Prostate gland (tissue), 2 donors: ENCODE results near the gene FBXW2. TPM values are rescaled to one million over a fixed set of nuclear protein-coding genes. Genes with fewer than 3 reads are reported as not detected.

Source experiments
- DNase-seq: peaks from one replicate; pipeline ENCODE4 v3.0.0-alpha.2; 2019; ENCODE audit warnings: low spot score
- H3K27ac ChIP-seq, 2 donors: fragments of 200-600 bp; sonication (generic); 2 replicates each; pipeline ENCODE4 v1.5.1; 2017 to 2019
- H3K27me3 ChIP-seq: fragments of 200-600 bp; sonication (generic); replicated peaks from 2 replicates; pipeline ENCODE4 v1.5.1; 2019; ENCODE audit not compliant: insufficient read depth
- H3K36me3 ChIP-seq, 2 donors: fragments of 200-600 bp; sonication (generic); 1 replicate in 1 of 2; 2 replicates in 1 of 2; pipeline versions ENCODE4 v1.5.1 to v1.8.1; 2017 to 2019
- H3K4me1 ChIP-seq: fragments of 200-600 bp; sonication (generic); replicated peaks from 2 replicates; pipeline ENCODE4 v1.5.1; 2019
- H3K4me3 ChIP-seq, 2 donors: fragments of 200-600 bp; sonication (generic); 2 replicates each; pipeline ENCODE4 v1.5.1; 2017 to 2019
- H3K9me3 ChIP-seq: fragments of 200-600 bp; sonication (generic); 2 replicates; pipeline ENCODE4 v1.5.1; 2017
- CTCF ChIP-seq, 4 experiments: fragments of 200-600 bp in 2 of 4; fragments of 450-650 bp in 2 of 4; sonication (generic) in 2 of 4; IDR thresholded peaks; 1 replicate in 3 of 4; 2 replicates in 1 of 4; pipeline ENCODE4 v1.5.1; 2016 to 2019; ENCODE audit warnings: antibody characterized with exemption in 4 of 4, mild to moderate bottlenecking in 2 of 4, moderate library complexity in 2 of 4
- POLR2A ChIP-seq: fragments of 450-650 bp; IDR thresholded peaks from one replicate; pipeline ENCODE4 v1.6.1; 2016; ENCODE audit warnings: antibody characterized with exemption, mild to moderate bottlenecking
- POLR2AphosphoS5 ChIP-seq: sonication (generic); formaldehyde crosslinking; IDR thresholded peaks from one replicate; pipeline ENCODE4 v1.6.1; 2017; ENCODE audit warnings: antibody characterized with exemption
- WGBS: methylation state at CpG from one replicate; pipeline ENCODE4 v1.1.5; 2018; 5-methylcytosine and 5-hydroxymethylcytosine counted together
- intact Hi-C: fragments of 100-400 bp; cut with DNase I; formaldehyde crosslinking; loops from one replicate; pipeline ENCODE4 v1.14.2; 2022
- total RNA-seq, 2 donors: library from RNA; depleted of rRNA; stranded (reverse); fragments of >200 nt; gene quantifications; one replicate each; pipeline ENCODE4 v1.1.0, GENCODE V29; 2016

FBXW2 gene
- 10 to 100 TPM; 38.3 to 57.1 TPM for total RNA-seq

- TF ChIP-seq POLR2AphosphoS5, result peak; percentile 98
- peak; percentile 81 for TF ChIP-seq POLR2A
- TF ChIP-seq CTCF (IDR thresholded peaks at IDR 0.05), result peak in 2 of 4 experiments; percentile 40 to 47
- no peaks in the 10 kb centered on the region for H3K9me3 ChIP-seq
- H3K36me3 ChIP-seq, result no peaks in the 10 kb centered on the region
- under 1% methylated on average over 68 of the region's 72 CpGs for WGBS
- peak within 1 kb of the TSS; percentile 73 to 97 for H3K4me3 ChIP-seq
- intact Hi-C loops, result loop anchor here (10.0 kb wide), 2 partner anchors 52 to 78 kb away; partner anchors contain the start of genes MEGF9 and PSMD5
- H3K4me1 ChIP-seq, result no peaks in the 10 kb centered on the region
- no peaks in the 10 kb centered on the region for H3K27me3 ChIP-seq
- DNase-seq, result peak; percentile 89
- peak within 1 kb of the TSS; percentile 79 to 88 for H3K27ac ChIP-seq
These were observed at the start of gene FBXW2 for GRCh38 chr9:120792898-120793765. TSS of gene FBXW2 (minus strand) at chr9:120793416. CDS start at chr9:120788258, 5,158 bp downstream.

- H3K4me1 ChIP-seq, result no peaks in the 10 kb centered on the region
- H3K36me3 ChIP-seq, result no peaks in the 10 kb centered on the region
- H3K27ac ChIP-seq, result peak overlapping the region; percentile 93 to 95
- no peaks in the 10 kb centered on the region for H3K9me3 ChIP-seq
- H3K27me3 ChIP-seq, result no peaks in the 10 kb centered on the region
- TF ChIP-seq POLR2AphosphoS5, result no peak
- TF ChIP-seq POLR2A, result no peak
- no peak for TF ChIP-seq CTCF (IDR thresholded peaks at IDR 0.05)
- DNase-seq, result peak; percentile 30
- intact Hi-C loops, result loop anchor here (10.0 kb wide), 1 partner anchor 47 kb away; the partner anchor contains the start of gene FBXW2
- 33% methylated on average over 18 of the region's 18 CpGs for WGBS
- H3K4me3 ChIP-seq, result peak overlapping the region; percentile 65 to 66
These were observed 48.9 kb upstream of the FBXW2 start for GRCh38 chr9:120841930-120842684.

- H3K4me1 ChIP-seq, result no peaks in the 10 kb centered on the region
- intact Hi-C loops, result no loop called here
- no peak for DNase-seq
- H3K36me3 ChIP-seq, result no peaks in the 10 kb centered on the region
- H3K27me3 ChIP-seq, result no peaks in the 10 kb centered on the region
- no peak for TF ChIP-seq POLR2AphosphoS5
- TF ChIP-seq POLR2A, result no peak
- TF ChIP-seq CTCF (IDR thresholded peaks at IDR 0.05), result no peak
- H3K27ac ChIP-seq, result no peak overlapping the region
- no peaks in the 10 kb centered on the region for H3K9me3 ChIP-seq
- H3K4me3 ChIP-seq, result no peak overlapping the region
- WGBS, result 80% methylated on average over 2 of the region's 2 CpGs
These were observed 45.9 kb upstream of the FBXW2 start for GRCh38 chr9:120839146-120839545.

GRCh38 chr9:120837921-120838320 is 44.7 kb upstream of the FBXW2 start:
- TF ChIP-seq POLR2A (no peak), POLR2AphosphoS5 (no peak), CTCF (IDR thresholded peaks at IDR 0.05) (no peak)
- intact Hi-C loops, result no loop called here
- no peaks in the 10 kb centered on the region for H3K27me3 ChIP-seq
- 80% methylated on average over 3 of the region's 3 CpGs for WGBS
- H3K4me1 ChIP-seq, result no peaks in the 10 kb centered on the region
- H3K4me3 ChIP-seq, result no peak overlapping the region
- DNase-seq, result no peak
- H3K9me3 ChIP-seq, result no peaks in the 10 kb centered on the region
- H3K27ac ChIP-seq, result no peak overlapping the region
- no peaks in the 10 kb centered on the region for H3K36me3 ChIP-seq
